ENCODE results near the gene CITED1. TPM values are rescaled to one million over a fixed set of nuclear protein-coding genes. Genes with fewer than 3 reads are reported as not detected.
"Not testable (repeated sequence)": the region's sequence is repeated elsewhere in the genome, so short reads cannot be mapped to it uniquely, and the experiment has no call there.

The CITED1 gene
- not detected for total RNA-seq
- long read RNA-seq, donor 1, result 0 reads
- long read RNA-seq, donor 2, result 0 reads

GRCh38 chrX:72305286-72306084, at the start of gene CITED1:
Gene CITED1 (minus strand): TSS chrX:72305914. CDS start chrX:72302869, 3,045 bp downstream.
- DNase-seq (ENCODE audit: low spot score), result no peak
- intact Hi-C loops (cut with DNase I), result no loop called here

GRCh38 chrX:72352786-72353185, 47.1 kb upstream of the CITED1 start:
- intact Hi-C loops (cut with DNase I), result no loop called here
- DNase-seq (ENCODE audit: low spot score), result no peak

- intact Hi-C loops (cut with DNase I), result no loop called here
- no peak for DNase-seq (ENCODE audit: low spot score)
Observed at GRCh38 chrX:72351606-72352334, 46.1 kb upstream of the CITED1 start.

- intact Hi-C loops (cut with DNase I), result no loop called here
- DNase-seq (ENCODE audit: low spot score), result no peak
Observed at GRCh38 chrX:72349190-72349589, 43.5 kb upstream of the CITED1 start.

GRCh38 chrX:72348247-72348979, 42.7 kb upstream of the CITED1 start:
- intact Hi-C loops (cut with DNase I), result no loop called here
- no peak for DNase-seq (ENCODE audit: low spot score)

GRCh38 chrX:72347366-72347765, 41.7 kb upstream of the CITED1 start:
- intact Hi-C loops (cut with DNase I), result no loop called here
- no peak for DNase-seq (ENCODE audit: low spot score)

- intact Hi-C loops (cut with DNase I), result no loop called here
- DNase-seq (ENCODE audit: low spot score), result no peak
Observed at GRCh38 chrX:72346302-72346949, 40.7 kb upstream of the CITED1 start.

GRCh38 chrX:72340626-72341025, 34.9 kb upstream of the CITED1 start:
- intact Hi-C loops (cut with DNase I), result no loop called here
- DNase-seq (ENCODE audit: low spot score), result no peak

- no peak for DNase-seq (ENCODE audit: low spot score)
- intact Hi-C loops (cut with DNase I), result no loop called here
Observed at GRCh38 chrX:72340041-72340440, 34.3 kb upstream of the CITED1 start.

GRCh38 chrX:72330131-72330530, 24.4 kb upstream of the CITED1 start:
- intact Hi-C loops (cut with DNase I), result no loop called here

GRCh38 chrX:72326605-72327300, 21.0 kb upstream of the CITED1 start:
- no peak for DNase-seq (ENCODE audit: low spot score)

More at GRCh38 chrX:72330131-72330530, 24.4 kb upstream of the CITED1 start:
- DNase-seq (ENCODE audit: low spot score), result no peak

GRCh38 chrX:72319651-72320050, 13.9 kb upstream of the CITED1 start:
- intact Hi-C loops (cut with DNase I); DNase-seq (ENCODE audit: low spot score): not testable (repeated sequence)

More at GRCh38 chrX:72326605-72327300, 21.0 kb upstream of the CITED1 start:
- intact Hi-C loops (cut with DNase I), result no loop called here

GRCh38 chrX:72317139-72317538, 11.4 kb upstream of the CITED1 start:
- DNase-seq (ENCODE audit: low spot score), result no peak
- intact Hi-C loops (cut with DNase I), result no loop called here

- intact Hi-C loops (cut with DNase I), result no loop called here
- no peak for DNase-seq (ENCODE audit: low spot score)
Observed at GRCh38 chrX:72316408-72317110, 10.8 kb upstream of the CITED1 start.

GRCh38 chrX:72314881-72315280, 9.2 kb upstream of the CITED1 start:
- no peak for DNase-seq (ENCODE audit: low spot score)
- intact Hi-C loops (cut with DNase I), result no loop called here

- intact Hi-C loops (cut with DNase I), result loop anchor here in 1 of 2 donors (1.0 kb wide), 1 partner anchor 39 kb away; no protein-coding TSS in a partner anchor
- no peak for DNase-seq (ENCODE audit: low spot score)
Observed at GRCh38 chrX:72313707-72314641, 8.3 kb upstream of the CITED1 start.

- intact Hi-C loops (cut with DNase I), result no loop called here
- DNase-seq (ENCODE audit: low spot score), result no peak
Observed at GRCh38 chrX:72312311-72312940, 6.7 kb upstream of the CITED1 start.
